Stimulated activated CD4-positive, alpha-beta T cell treated with anti-CD3 and anti-CD28 coated beads, Interleukin-15, amount 100 ng/mL, for 48 hours (primary cell): ENCODE data around the gene KPNA5.
"Not testable (repeated sequence)": the region's sequence is repeated elsewhere in the genome, so short reads cannot be mapped to it uniquely, and the experiment has no call there.

ENCODE experiments used
- DNase-seq, 2 donors: peaks; one replicate each; pipeline ENCODE4 v3.0.0-alpha.2; 2020; ENCODE audit warnings: low read depth in 2 of 2

KPNA5 gene

GRCh38 chr6:116703888-116704287, 22.9 kb downstream of the KPNA5 start:
- not testable (repeated sequence) for DNase-seq

GRCh38 chr6:116705917-116706316, 24.9 kb downstream of the KPNA5 start:
- DNase-seq = no peak

- DNase-seq = no peak
Observed at GRCh38 chr6:116714296-116714695, 33.3 kb downstream of the KPNA5 start.

GRCh38 chr6:116714761-116715160, 33.8 kb downstream of the KPNA5 start:
- no peak for DNase-seq

- DNase-seq = no peak
Observed at GRCh38 chr6:116726947-116727346, 45.9 kb downstream of the KPNA5 start.

GRCh38 chr6:116730513-116730912, 49.5 kb downstream of the KPNA5 start:
- no peak for DNase-seq

- no peak for DNase-seq
Observed at GRCh38 chr6:116737004-116737403, 56.0 kb downstream of the KPNA5 start.

- not testable (repeated sequence) for DNase-seq
Observed at GRCh38 chr6:116740486-116740885, 59.5 kb downstream of the KPNA5 start.

- DNase-seq = no peak
Observed at GRCh38 chr6:116741571-116741970, 60.6 kb downstream of the KPNA5 start.

- DNase-seq = no peak
Observed at GRCh38 chr6:116745176-116745575, 64.2 kb downstream of the KPNA5 start.

GRCh38 chr6:116761779-116762178, 80.8 kb downstream of the KPNA5 start:
- DNase-seq = no peak

- DNase-seq = no peak
Observed at GRCh38 chr6:116762235-116762634, 81.2 kb downstream of the KPNA5 start.

GRCh38 chr6:116763048-116763447, 82.0 kb downstream of the KPNA5 start:
- no peak for DNase-seq

- DNase-seq = no peak
Observed at GRCh38 chr6:116763906-116764628, 83.1 kb downstream of the KPNA5 start.

GRCh38 chr6:116764629-116764960, 83.6 kb downstream of the KPNA5 start:
- no peak for DNase-seq

GRCh38 chr6:116764961-116765841, 84.2 kb downstream of the KPNA5 start, which contains the start of gene FAM162B:
Gene FAM162B (minus strand): TSS chr6:116765719. CDS start chr6:116765576, 143 bp downstream.
- DNase-seq = no peak

- DNase-seq = no peak
Observed at GRCh38 chr6:116766506-116767176, 85.6 kb downstream of the KPNA5 start.

- DNase-seq = no peak
Observed at GRCh38 chr6:116767715-116768114, 86.7 kb downstream of the KPNA5 start.

GRCh38 chr6:116772450-116772849, 91.4 kb downstream of the KPNA5 start:
- DNase-seq = no peak

- DNase-seq = no peak
Observed at GRCh38 chr6:116773886-116774285, 92.9 kb downstream of the KPNA5 start.

GRCh38 chr6:116779573-116780164, 98.7 kb downstream of the KPNA5 start:
- no peak for DNase-seq

GRCh38 chr6:116783852-116784251, 102.8 kb downstream of the KPNA5 start:
- DNase-seq = no peak
